Neutrophil (primary cell): Measurements from ENCODE around the gene KMT2D.
A peak's percentile ranks its signal among the peaks of the same experiment; 100 is the strongest.

Experiments
- H3K27ac ChIP-seq: fragments of 200-600 bp; sonication (generic); 2 replicates; pipeline ENCODE4 v1.5.1; 2016; ENCODE audit warnings: mild to moderate bottlenecking, moderate library complexity
- H3K27me3 ChIP-seq: fragments of 200-600 bp; sonication (generic); 2 replicates; pipeline ENCODE4 v1.6.0; 2016; ENCODE audit warnings: mild to moderate bottlenecking
- H3K36me3 ChIP-seq: fragments of 200-600 bp; sonication (generic); 2 replicates; pipeline ENCODE4 v1.5.1; 2017
- H3K4me1 ChIP-seq, 2 experiments: fragments of 200-600 bp in 1 of 2; sonication (generic) in 1 of 2; 1 replicate in 1 of 2; 2 replicates in 1 of 2; pipeline versions ENCODE4 v1.5.1 to v1.6.1; 2013 to 2016; ENCODE audit warnings: low read depth in 1 of 2, low read length in 1 of 2, mild to moderate bottlenecking in 1 of 2, moderate library complexity in 1 of 2; ENCODE audit not compliant: control insufficient read depth in 1 of 2, insufficient read depth in 1 of 2
- H3K4me3 ChIP-seq, 2 experiments: fragments of 200-600 bp in 1 of 2; sonication (generic) in 1 of 2; 1 replicate in 1 of 2; 2 replicates in 1 of 2; pipeline ENCODE4 v1.5.1; 2013 to 2016; ENCODE audit warnings: low read depth in 1 of 2, low read length in 1 of 2, mild to moderate bottlenecking in 1 of 2, moderate library complexity in 1 of 2
- H3K9me3 ChIP-seq: fragments of 200-600 bp; sonication (generic); 2 replicates; pipeline ENCODE4 v1.5.1; 2016
- TF ChIP-seq, protein P1 (sequence below): fragments of 200-600 bp; sonication (generic); IDR thresholded peaks from 2 replicates; pipeline ENCODE4 v1.5.1; 2016; ENCODE audit warnings: antibody characterized with exemption

The KMT2D gene

GRCh38 chr12:49084438-49084837 is 23.8 kb upstream of the KMT2D start:
- H3K27ac ChIP-seq, result no peak overlapping the region
- H3K9me3 ChIP-seq, result no peaks in the 10 kb centered on the region
- no peaks in the 10 kb centered on the region for H3K36me3 ChIP-seq
- no peak overlapping the region for H3K4me3 ChIP-seq
- TF ChIP-seq, protein P1, sequence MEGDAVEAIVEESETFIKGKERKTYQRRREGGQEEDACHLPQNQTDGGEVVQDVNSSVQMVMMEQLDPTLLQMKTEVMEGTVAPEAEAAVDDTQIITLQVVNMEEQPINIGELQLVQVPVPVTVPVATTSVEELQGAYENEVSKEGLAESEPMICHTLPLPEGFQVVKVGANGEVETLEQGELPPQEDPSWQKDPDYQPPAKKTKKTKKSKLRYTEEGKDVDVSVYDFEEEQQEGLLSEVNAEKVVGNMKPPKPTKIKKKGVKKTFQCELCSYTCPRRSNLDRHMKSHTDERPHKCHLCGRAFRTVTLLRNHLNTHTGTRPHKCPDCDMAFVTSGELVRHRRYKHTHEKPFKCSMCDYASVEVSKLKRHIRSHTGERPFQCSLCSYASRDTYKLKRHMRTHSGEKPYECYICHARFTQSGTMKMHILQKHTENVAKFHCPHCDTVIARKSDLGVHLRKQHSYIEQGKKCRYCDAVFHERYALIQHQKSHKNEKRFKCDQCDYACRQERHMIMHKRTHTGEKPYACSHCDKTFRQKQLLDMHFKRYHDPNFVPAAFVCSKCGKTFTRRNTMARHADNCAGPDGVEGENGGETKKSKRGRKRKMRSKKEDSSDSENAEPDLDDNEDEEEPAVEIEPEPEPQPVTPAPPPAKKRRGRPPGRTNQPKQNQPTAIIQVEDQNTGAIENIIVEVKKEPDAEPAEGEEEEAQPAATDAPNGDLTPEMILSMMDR, result no peak
- H3K27me3 ChIP-seq, result peaks cover 40% of the 10 kb centered on the region
- H3K4me1 ChIP-seq, result peaks cover 10 to 13% of the 10 kb centered on the region in 2 experiments

DNA sequence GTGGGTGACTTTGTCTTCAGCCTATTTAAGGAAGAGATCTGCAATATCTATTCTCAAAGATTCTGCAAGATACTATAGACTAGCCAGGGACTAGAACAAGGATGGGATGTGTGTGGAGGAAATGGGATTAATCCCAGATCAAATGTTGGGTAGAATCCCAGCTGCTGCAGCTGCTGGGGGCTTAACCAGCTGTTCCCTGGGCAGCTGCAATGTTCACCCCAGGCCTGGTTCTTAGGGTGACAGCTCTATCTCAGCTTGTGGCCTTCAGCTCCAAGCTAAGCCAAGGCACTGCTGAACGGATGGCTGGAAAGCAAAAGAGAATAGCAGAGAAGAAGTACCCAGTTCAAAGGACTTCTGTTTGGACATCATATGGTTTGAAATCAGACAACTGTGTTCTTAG is 19.2 kb upstream of the KMT2D start:
- TF ChIP-seq, protein P1, result no peak
- H3K4me1 ChIP-seq, result no peaks in the 10 kb centered on the region
- H3K27ac ChIP-seq, result no peak overlapping the region
- no peaks in the 10 kb centered on the region for H3K27me3 ChIP-seq
- H3K9me3 ChIP-seq, result no peaks in the 10 kb centered on the region
- no peak overlapping the region for H3K4me3 ChIP-seq
- no peaks in the 10 kb centered on the region for H3K36me3 ChIP-seq

GRCh38 chr12:49070971-49071370 is 10.4 kb upstream of the KMT2D start:
- Histone ChIP-seq H3K27me3 (peaks cover 4% of the 10 kb centered on the region), H3K4me1 (peaks cover 16 to 17% of the 10 kb centered on the region in 2 experiments), H3K27ac (no peak overlapping the region), H3K4me3 (no peak overlapping the region), H3K9me3 (no peaks in the 10 kb centered on the region), H3K36me3 (no peaks in the 10 kb centered on the region)
- TF ChIP-seq, protein P1, result no peak

GRCh38 chr12:49069507-49070346 is 9.1 kb upstream of the KMT2D start, which contains the start of gene RHEBL1:
TSS of gene RHEBL1 (minus strand) at chr12:49069979. CDS start at chr12:49069785, 194 bp downstream.
- TF ChIP-seq, protein P1, result peak; percentile 46
- Histone ChIP-seq H3K4me3 (peak within 1 kb of the TSS; percentile 77 to 81), H3K36me3 (no peaks in the 10 kb centered on the region), H3K4me1 (peaks cover 16 to 17% of the 10 kb centered on the region in 2 experiments), H3K27me3 (peaks cover 4% of the 10 kb centered on the region), H3K9me3 (no peaks in the 10 kb centered on the region), H3K27ac (peak within 1 kb of the TSS; percentile 83)

DNA sequence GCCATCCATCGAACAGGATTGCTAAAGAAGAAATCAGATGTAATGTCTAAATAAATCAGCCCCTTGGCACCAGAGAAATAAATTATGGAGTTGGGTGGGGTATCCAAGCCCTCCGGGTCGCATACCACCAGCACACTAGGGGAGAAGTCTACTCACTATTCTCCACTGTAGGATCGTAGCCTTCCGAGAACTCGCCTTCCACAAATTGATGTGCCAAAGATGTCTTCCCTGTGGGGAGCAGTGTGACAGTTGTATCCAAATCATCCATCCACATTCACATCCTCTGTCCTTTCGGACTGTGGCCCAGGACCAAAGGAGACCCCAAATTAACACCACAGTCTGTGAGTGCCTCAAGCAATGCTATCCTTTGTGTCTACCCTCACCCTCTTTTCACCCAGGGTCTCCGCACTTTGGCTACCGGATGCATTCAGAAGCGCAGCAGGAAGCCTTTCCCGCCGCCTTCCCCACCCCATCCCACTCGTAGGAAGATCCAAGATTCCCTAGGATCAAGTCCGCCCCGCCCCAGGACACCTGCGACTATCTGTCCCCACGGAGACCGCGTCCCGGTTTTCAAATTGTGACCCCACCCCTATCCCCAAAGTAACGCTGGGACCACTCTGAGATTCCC is 8.4 kb upstream of the KMT2D start:
- Histone ChIP-seq H3K27ac (peak overlapping the region; percentile 83), H3K4me3 (peak overlapping the region; percentile 77 to 81), H3K4me1 (peaks cover 17 to 18% of the 10 kb centered on the region in 2 experiments), H3K36me3 (no peaks in the 10 kb centered on the region), H3K9me3 (no peaks in the 10 kb centered on the region), H3K27me3 (peaks cover 4% of the 10 kb centered on the region)
- TF ChIP-seq, protein P1, result no peak
